ENCODE measurements around the gene RAB4A. TPM values are rescaled to one million over a fixed set of nuclear protein-coding genes. Genes with fewer than 3 reads are reported as not detected.
"Not testable (repeated sequence)": the region's sequence is repeated elsewhere in the genome, so short reads cannot be mapped to it uniquely, and the experiment has no call there.

Gene RAB4A
- polyA plus RNA-seq, 1 experiment = 24.8 TPM

GRCh38 chr1:229323201-229323600, 52.3 kb downstream of the RAB4A start:
- POLR2A ChIA-PET = no interaction called here
- TF ChIP-seq CTCF (IDR thresholded peaks at IDR 0.05; ENCODE audit: insufficient read depth, low read depth, low read length) = no peak
- DNase-seq (ENCODE audit: low read depth) = no peak
- CTCF ChIA-PET = interaction anchor here (0.6 kb wide), 2 partner anchors 9 to 31 kb away, joined by 3 read pairs; no protein-coding TSS in a partner anchor
- no peaks in the 10 kb centered on the region for H3K27me3 ChIP-seq (ENCODE audit: control insufficient read depth, insufficient read depth, low read length)
- H3K4me3 ChIP-seq (ENCODE audit: low read depth, low read length) = no peak overlapping the region
- H3K36me3 ChIP-seq (ENCODE audit: control insufficient read depth, insufficient read depth, low read length) = peaks cover 6% of the 10 kb centered on the region

GRCh38 chr1:229323885-229324553, 53.1 kb downstream of the RAB4A start:
- Histone ChIP-seq H3K4me3 (ENCODE audit: low read depth, low read length) (no peak overlapping the region), H3K27me3 (ENCODE audit: control insufficient read depth, insufficient read depth, low read length) (no peaks in the 10 kb centered on the region), H3K36me3 (ENCODE audit: control insufficient read depth, insufficient read depth, low read length) (peaks cover 6% of the 10 kb centered on the region)
- no peak for TF ChIP-seq CTCF (IDR thresholded peaks at IDR 0.05; ENCODE audit: insufficient read depth, low read depth, low read length)
- POLR2A ChIA-PET = no interaction called here
- DNase-seq (ENCODE audit: low read depth) = no peak
- CTCF ChIA-PET = interaction anchor here (0.6 kb wide), 1 partner anchor 10 kb away, joined by 3 read pairs; no protein-coding TSS in a partner anchor

- no peak for DNase-seq (ENCODE audit: low read depth)
- H3K27me3 ChIP-seq (ENCODE audit: control insufficient read depth, insufficient read depth, low read length) = no peaks in the 10 kb centered on the region
- peaks cover 1% of the 10 kb centered on the region; the same call in 1 of the 2 replicates for H3K36me3 ChIP-seq (ENCODE audit: control insufficient read depth, insufficient read depth, low read length)
- CTCF ChIA-PET = interaction anchor here (0.8 to 1.0 kb wide), 2 partner anchors 10 to 115 kb away, joined by 3 to 6 read pairs; no protein-coding TSS in a partner anchor
- H3K4me3 ChIP-seq (ENCODE audit: low read depth, low read length) = no peak overlapping the region
- POLR2A ChIA-PET = no interaction called here
- TF ChIP-seq CTCF (IDR thresholded peaks at IDR 0.05; ENCODE audit: insufficient read depth, low read depth, low read length) = no peak
Measured at GRCh38 chr1:229325401-229325800, 54.5 kb downstream of the RAB4A start.

GRCh38 chr1:229325853-229326487, 55.1 kb downstream of the RAB4A start:
- Histone ChIP-seq H3K27me3 (ENCODE audit: control insufficient read depth, insufficient read depth, low read length) (no peaks in the 10 kb centered on the region), H3K36me3 (ENCODE audit: control insufficient read depth, insufficient read depth, low read length) (peaks cover 1% of the 10 kb centered on the region; the same call in 1 of the 2 replicates), H3K4me3 (ENCODE audit: low read depth, low read length) (no peak overlapping the region)
- ChIA-PET POLR2A (no interaction called here), CTCF (interaction anchor here (0.8 kb wide), 1 partner anchor 115 kb away, joined by 3 read pairs; no protein-coding TSS in a partner anchor)
- no peak for DNase-seq (ENCODE audit: low read depth)
- TF ChIP-seq CTCF (IDR thresholded peaks at IDR 0.05; ENCODE audit: insufficient read depth, low read depth, low read length) = no peak

GRCh38 chr1:229326601-229327000, 55.7 kb downstream of the RAB4A start:
- TF ChIP-seq CTCF (IDR thresholded peaks at IDR 0.05; ENCODE audit: insufficient read depth, low read depth, low read length) = no peak
- CTCF ChIA-PET = no interaction called here
- DNase-seq (ENCODE audit: low read depth) = no peak
- no peak overlapping the region for H3K4me3 ChIP-seq (ENCODE audit: low read depth, low read length)
- H3K27me3 ChIP-seq (ENCODE audit: control insufficient read depth, insufficient read depth, low read length) = no peaks in the 10 kb centered on the region
- H3K36me3 ChIP-seq (ENCODE audit: control insufficient read depth, insufficient read depth, low read length) = peaks cover 1% of the 10 kb centered on the region; the same call in 1 of the 2 replicates
- POLR2A ChIA-PET = no interaction called here

GRCh38 chr1:229327765-229328164, 56.9 kb downstream of the RAB4A start:
- CTCF ChIA-PET; POLR2A ChIA-PET; DNase-seq (ENCODE audit: low read depth); H3K4me3 ChIP-seq (ENCODE audit: low read depth, low read length); H3K27me3 ChIP-seq (ENCODE audit: control insufficient read depth, insufficient read depth, low read length); H3K36me3 ChIP-seq (ENCODE audit: control insufficient read depth, insufficient read depth, low read length): not testable (repeated sequence)
